ENCODE measurements around the gene SPC24.
"Not testable (repeated sequence)": the region's sequence is repeated elsewhere in the genome, so short reads cannot be mapped to it uniquely, and the experiment has no call there.

The SPC24 gene

DNA sequence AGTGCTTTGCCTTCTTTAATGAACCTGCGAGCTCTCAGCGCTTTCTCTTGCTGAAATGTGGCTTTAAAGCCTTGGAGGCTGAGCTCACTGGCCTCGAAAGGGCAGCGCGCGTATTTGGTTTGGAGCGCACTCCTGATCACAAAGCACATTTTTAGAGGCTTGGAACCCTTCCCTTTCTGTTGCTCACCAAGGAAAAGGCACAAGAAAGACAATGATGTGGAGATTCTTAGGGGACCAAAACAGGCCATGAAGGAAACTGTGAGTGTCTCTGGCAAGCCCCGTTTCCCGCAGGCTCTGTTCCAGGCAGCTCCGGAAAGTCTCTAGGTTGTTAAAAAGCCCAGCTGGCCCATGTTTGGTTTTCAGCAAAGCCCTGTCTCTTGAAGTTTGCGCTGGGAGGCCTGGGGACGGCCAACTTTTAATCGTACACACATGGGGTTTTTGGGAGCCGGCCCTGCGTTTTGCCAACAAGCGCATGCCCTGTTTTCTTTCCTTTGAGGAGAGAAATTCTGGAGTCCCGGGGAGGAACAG, 9.4 kb upstream of the SPC24 start:
- DNase-seq (ENCODE audit: low spot score), result no peak

DNA sequence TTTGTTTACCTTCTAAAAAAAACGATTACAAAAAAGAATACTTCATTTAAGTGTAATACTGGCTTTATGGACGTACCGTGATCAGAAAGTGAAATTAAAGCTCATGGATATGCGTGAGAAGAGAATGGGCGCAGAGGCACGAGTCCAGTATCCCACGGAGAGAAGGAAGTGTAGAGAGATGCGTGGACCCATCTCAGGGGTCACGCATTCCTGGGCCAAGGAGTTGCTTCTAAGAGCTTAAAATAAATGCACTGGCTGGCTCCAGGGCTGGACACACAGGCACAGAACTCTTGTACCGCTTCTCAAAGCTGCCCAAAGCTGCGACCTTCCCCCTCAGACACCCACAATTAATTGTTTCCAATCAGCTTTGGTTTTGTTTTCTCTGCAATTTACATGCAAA, 8.7 kb upstream of the SPC24 start:
- no peak for DNase-seq (ENCODE audit: low spot score)

DNA sequence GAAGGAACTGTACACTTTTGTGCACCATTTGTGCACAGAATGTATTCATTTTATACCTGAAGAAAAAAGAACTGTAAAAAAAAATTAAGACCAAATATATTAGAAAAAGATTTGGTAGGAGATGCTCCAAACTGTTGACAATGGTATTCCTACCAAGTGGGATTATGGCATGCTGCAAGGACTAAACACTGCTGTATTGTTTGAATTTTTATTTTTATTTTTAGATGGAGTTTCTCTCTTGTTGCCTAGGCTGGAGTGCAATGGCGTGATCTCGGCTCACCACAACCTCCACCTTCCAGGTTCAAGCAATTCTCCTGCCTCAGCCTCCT, 4.8 kb upstream of the SPC24 start:
- not testable (repeated sequence) for DNase-seq (ENCODE audit: low spot score)

DNA sequence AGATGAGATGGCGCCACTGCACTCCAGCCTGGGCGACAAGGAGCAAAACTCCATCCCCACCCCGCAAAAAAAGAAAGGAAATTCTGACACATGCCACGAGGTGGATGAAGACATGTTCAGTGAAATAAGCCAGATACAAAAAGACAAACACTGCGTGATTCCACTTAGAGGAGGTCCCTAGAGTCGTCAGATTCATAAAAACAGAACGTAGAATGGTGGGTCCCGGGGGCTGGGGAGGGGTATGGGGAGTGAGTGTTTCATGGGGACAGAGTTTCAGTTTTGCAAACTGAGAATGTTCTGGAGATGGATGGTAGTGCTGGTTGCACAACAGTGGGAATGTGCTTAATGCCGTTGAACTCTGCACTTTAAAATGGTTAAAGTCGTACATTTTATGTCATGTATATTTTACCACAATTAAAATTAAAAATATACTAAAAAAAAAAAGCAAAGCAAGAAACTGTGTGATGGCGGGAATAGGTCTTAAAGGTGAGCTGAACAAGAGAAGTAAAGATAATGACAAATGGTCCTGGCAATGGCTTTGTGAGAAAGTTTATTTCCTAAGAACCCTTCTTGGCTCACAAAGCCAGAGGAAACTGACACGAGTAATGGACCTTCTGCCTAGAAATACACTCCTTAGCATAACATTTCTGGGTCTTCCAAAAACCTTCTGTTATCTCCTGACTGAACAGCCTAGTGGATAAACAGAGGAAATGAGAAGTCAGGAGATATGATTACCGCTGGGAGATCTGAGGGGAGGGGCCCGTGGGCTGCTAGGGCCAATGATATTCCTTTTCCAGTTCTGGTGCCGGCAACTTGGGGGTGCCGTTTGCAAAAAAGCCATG, 4.2 kb upstream of the SPC24 start:
- DNase-seq (ENCODE audit: low spot score), result no peak

DNA sequence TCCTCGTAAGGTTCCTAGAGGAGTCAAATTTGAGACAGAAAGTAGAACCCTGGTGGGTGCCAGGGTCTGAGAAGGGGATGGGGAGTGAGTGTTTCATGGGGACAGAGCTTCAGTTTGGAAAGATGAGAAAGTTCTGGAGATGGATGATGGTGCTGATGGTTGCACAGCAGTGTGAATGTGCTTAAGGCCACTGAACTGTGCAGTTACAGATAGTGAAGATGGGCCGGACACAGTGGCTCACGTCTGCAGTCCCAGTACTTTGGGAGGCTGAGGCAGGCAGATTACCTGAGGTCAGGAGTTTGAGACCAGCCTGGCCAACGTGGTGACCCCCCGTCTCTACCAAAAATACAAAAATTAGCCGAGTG, 917 bp downstream of the SPC24 start:
- no peak for DNase-seq (ENCODE audit: low spot score)

DNA sequence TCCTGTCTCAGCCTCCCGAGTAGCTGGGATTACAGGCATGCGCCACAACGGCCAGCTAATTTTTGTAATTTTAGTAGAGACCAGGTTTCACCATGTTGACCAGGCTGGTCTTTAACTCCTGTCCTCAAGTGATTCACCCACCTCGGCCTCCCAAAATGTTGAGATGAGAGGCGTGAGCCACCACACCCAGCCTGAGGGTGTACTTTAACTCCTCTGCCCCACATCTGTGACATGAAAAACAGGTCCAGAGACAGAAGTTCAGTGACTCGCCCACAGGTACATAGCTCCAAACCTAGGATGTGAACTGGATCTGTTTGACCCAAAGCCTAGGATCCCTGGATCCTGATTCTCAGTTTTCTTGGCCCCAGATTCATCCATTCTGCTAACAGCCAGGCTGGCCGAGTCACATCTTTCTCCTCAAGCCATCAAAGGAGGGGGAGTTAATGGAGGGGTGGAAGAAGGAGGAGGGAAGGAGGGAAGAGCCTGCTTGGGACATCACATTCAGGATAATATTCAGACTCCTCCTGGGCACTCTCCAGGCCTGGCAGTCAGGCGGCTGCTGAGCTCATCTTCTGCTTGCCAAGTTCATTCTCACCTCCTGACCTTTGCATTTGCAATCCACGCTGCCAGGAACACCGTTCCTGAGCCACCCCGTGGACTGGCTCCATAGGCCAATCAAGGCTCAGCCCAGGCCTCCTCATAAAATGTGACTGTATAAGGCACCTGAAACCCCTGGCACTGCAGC, 3.1 kb downstream of the SPC24 start:
- no peak for DNase-seq (ENCODE audit: low spot score)

DNA sequence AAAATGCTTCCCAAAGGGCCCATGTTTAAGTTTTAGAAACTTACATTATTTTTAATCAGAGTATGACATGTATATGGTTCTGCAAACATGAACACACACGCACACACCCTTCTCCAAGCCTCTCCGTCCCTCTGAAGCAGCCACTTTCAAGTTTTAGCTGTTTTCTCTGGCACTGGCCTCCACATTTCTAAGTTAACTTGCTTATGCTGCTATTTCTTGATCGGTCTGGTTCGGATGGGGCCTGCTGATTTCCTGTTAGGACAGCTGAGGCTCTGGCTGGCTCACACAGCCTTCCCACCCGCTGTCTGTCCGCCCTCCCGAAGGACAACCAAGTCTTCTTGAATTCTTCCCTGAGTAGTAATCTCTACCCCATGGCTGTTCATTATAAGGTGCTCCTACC, 4.4 kb downstream of the SPC24 start:
- no peak for DNase-seq (ENCODE audit: low spot score)

DNA sequence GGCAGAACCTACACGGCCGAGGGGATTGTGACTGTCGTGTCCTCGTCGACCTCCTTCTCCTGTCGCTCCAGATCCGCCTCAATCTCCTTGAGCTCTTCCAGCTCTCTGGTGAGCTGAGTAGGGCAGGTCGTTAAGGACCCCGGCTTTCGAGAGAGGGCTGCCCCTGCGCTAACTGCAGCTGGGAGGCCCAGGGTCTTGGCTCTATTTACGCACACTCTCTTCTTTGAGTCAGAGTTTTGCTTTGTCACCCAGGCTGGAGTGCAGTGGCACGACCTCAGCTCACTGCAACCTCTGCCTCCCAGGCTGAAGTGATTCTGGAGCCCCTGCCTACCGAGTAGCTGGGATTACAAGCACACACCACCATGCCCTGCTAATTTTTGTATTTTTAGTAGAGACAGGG, 7.6 kb downstream of the SPC24 start:
- no peak for DNase-seq (ENCODE audit: low spot score)

DNA sequence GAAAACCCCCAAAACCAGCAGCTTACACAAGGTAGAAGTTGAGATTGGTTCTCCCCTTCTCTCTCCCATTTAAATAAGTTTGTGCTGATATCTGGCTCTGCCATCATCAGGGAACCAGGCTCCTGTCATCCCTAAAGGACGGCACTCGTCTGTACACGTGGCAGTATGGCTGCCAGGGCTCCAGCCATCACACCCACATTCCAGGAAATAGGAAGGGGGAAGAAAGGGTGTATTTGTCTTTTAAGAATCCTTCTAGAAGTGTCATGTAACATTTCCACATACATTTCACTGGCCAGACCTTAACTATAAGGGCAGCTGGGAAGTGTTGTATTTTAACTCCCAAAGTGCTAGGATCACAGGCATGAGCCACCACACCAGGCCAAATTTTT, 10.1 kb downstream of the SPC24 start:
- DNase-seq (ENCODE audit: low spot score), result no peak

DNA sequence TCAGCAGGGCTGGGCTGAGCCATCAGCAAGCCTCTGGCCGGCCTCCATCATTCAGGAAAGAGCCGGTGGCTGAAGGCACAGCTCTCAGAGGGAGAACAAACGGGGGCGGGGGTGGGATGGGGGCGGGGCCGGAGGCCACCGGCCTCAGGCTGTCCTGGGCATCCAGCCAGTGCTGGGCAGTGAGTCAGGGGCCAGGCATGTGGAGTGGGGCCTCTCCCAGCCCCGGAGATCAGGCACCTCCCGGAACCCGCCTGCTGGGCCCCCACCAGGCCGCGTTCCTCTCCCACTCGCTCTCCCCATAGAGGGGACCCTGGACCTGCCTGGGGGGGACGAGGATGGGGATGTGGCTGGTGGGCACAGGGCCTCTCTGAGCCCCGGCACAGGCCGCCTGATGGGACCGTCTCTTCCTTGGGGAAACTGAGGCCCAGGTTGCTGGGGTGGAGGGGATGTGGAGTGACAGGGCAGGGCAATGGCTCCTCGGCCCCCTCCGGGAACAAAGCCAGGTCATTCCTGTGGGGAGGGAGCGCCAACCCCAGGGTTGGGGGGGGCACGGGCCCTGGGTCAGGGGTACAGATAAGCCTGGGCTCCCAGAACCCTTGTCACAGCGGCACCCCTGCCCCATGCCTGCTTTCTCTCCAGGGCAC, 12.9 kb downstream of the SPC24 start:
- DNase-seq (ENCODE audit: low spot score), result no peak

DNA sequence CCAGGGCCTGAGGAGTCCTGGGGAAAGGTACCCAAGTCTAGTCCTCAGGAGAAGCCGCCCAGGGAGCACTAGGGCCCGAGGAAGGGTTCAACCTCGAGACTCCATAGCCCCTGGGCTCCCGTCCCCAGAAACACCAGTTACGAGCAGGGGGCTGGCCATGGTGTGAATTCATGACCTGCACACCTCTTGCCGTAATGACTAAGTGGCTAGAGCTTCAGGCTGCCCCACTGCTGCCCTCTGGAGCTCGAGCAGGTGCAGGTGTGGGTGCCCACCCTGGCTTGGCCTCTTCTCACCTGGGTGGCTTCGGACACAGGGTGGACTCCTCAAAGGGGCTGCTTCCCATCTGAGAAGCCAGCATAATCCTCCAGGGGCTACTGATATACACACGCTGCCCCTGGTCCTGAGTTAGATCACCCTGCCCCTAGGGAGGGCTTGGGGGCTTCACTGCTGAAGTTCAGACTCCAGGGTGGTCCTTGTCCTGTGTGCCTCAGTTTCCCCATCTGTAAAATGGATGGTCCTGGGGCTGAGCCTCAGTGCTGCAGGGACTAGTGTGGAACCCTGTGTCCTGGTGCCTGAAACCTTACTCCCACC, 13.6 kb downstream of the SPC24 start:
- DNase-seq (ENCODE audit: low spot score), result no peak

DNA sequence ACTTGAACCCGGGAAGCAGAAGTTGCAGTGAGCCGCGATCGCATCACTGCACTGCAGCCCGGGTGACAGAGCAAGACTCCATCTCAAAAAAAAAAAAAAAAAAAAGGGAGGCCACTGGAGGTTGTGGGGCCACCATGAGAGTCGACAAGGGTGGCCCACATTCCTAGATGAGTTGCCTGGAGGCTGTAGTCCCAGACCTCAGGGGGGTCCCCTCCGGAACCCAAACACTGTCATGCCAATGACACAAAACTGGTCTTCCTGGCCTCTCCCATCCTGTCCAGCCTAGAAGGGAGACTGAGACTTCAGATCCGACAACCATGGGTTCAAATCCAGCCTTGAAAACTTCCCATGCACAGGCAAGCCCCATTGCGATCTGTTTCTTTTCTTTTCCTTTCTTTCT, 14.7 kb downstream of the SPC24 start:
- DNase-seq (ENCODE audit: low spot score), result no peak

DNA sequence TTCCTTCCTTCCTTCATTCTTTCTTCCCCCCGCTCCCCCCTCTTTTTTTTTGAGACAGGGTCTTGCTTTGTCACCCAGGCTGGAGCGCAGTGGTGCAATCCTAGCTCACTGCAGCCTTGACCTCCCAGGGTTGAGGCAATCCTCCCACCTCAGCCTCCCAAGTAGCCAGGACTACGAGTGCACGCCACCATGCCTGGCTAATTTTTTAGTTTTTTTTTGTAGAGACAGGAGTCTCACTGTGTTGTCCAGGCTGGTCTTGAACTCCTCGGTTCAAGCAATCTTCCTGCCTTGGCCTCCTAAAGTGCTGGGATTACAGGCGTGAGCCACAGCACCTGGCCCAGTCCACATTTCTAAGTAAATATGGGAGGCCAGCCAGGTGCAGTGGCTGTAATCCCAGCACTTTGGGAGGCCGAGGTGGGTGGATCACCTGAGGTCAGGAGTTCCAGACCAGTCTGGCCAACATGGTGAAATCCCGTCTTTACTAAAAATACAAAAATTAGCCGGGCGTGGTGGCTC, 15.5 kb downstream of the SPC24 start:
- not testable (repeated sequence) for DNase-seq (ENCODE audit: low spot score)

DNA sequence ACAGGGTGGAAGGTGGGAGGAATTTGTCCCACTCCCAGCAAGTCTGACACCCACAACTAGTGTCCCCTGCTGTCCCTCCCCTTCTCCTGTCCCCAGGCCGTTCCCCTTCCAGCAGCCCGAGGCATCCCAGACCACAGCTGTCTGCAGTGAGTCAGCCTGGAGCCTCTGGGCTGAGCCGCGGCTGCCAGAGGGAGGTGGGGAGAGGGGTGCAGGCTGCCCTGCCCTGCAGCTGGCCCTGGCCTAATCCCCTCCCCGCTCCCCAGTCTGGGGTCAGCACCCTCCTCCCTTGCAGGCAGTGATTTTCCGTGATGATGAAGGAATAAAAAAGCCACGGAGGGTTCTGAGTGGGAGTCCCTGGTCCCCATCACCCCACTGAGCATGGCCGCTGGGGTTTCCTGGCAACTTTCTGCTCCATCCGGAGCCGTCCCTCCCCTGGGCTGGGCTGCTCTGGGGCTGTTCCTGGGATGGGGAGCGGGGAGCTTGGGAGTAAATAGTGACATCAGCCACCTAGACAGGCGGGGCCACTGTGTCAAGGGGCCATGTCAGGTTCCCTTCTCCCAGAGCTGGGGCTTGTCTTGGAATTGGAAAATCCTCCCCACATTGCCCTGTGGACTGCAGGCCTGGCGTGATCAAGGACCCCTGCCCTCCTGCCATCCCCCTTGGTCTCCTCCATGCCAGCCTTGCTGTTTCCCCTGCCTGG, 16.8 kb downstream of the SPC24 start:
- peak; percentile 69 for DNase-seq (ENCODE audit: low spot score)

DNA sequence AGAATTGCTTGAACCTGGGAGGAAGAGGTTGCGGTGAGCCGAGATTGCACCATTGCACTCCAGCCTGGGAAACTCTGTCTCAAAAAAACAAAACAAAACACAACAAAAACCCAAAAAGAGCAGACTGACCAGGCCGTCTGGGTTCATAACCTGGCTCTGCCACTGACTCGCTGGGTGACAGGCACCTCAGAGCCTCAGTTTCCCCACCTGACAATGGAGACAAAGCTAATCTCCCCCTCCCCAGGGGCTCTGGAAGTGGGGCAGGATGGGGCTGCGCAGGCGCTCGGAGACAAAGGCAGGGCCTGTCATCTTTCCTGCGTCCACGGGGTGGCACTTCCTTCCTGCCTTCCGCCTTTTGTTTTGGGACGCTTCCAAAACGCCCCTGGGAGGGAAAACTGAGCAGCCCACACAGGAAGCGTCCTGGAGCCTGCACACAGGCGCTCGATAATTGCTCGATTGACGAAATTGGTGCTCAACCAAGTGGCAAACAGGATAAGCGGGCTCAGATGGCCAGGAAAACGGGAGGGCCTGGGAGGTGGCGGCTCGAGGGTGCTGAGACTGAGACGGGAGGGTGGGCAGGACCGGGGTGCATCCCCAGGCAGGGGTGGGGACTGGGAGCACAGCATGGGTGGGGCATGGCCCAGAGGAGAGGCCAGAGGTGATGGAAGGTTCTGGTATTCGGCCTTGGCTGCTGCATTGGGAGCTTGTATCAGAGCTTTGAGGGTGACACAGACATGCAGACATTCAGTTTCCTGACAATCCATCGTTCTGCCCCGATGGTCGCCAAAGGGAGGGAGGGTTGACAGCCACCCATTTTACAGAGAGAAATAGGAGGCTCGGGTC, 17.8 kb downstream of the SPC24 start:
- DNase-seq (ENCODE audit: low spot score), result peak; percentile 90

DNA sequence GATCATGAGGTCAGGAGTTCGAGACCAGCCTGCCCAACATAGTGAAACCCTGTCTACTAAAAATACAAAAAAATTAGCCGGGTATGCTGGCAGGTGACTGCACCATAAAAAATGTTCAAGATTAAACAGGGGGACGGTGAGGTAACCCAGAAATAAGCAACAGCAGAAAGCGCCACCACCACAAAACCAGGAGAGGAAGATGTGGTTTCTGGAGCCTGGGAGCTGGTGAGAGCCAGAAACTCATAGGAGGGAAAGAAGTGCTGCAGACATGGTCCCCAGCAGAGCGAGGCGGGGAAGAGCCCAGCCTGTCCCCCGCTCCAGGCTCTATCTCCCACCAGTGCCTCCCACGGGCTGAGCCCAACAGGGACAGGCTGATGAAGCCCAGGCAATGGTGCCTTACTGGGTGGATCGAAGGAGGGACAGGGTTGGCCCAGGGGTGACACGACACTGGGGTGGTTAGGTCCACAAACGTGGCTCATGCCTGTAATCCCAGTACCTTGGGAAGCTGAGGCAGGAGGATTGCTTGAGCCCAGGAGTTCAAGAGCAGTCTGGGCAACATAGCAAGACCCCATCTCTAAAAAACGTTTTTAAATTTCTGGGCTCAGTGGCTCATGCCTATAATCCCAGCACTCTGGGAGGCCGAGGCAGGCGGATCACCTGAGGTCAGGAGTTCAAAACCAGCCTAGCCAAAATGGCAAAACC, 19.0 kb downstream of the SPC24 start:
- DNase-seq (ENCODE audit: low spot score), result no peak

DNA sequence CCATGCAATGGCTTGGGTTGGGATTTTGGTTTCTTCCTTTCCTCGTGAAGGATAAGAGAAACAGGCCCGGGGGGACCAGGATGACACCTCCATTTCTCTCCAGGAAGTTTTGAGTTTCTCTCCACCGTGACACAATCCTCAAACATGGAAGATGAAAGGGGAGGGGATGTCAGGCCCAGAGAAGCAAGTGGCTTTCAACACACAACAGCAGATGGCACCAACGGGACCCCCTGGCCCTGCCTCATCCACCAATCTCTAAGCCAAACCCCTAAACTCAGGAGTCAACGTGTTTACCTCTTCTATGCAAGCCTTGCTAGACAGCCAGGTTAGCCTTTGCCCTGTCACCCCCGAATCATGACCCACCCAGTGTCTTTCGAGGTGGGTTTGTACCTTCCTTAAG, 24.1 kb downstream of the SPC24 start:
- DNase-seq (ENCODE audit: low spot score), result no peak

DNA sequence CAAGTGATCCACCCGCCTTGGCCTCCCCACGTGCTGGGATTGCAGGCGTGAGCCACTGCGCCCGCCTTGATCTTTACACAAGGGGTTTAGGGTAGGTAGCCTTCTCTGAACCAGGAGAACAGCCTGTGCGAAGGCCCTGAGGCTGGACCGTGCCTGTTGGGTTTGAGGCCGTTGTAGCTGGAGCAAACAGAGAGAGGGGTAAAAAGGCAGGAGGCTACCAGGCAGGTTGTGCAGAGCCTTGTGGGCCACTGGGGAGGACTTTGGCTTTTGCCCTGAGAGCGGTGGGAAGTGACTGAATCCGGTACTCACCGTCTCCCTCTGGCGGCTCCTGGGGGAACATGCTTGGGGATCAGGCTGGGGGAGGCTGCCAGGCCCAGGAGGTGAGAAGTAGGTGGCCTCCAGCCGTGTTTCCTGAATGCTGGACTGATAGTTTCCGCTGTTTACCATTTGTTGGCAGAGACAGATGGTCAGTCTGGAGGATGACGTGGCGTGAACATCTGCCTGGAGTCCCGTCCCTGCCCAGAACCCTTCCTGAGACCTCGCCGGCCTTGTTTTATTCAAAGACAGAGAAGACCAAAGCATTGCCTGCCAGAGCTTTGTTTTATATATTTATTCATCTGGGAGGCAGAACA, 24.6 kb downstream of the SPC24 start:
- DNase-seq (ENCODE audit: low spot score), result peak; percentile 88

DNA sequence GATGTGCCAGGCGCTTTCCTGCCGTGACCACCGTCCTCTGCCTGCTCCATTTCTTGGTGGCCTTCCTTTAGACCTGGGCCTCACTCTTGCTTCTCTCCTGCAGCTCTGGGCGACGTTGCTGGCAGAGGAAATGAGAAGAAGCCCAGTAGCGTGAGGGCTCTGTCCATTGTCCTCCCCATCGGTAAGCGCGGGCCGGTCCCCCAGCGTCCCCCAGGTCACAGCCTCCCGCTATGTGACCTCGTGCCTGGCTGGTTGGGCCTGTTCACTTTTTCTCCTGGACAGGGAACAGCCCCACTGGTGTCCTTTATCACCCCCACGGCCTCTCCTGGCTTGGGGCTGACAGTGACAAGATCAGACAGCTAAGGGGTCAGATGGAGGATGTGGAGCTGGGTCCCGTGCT, 27.7 kb downstream of the SPC24 start:
- DNase-seq (ENCODE audit: low spot score), result no peak
